Cardiac fibroblast (primary cell): ENCODE results near the gene CNGA3.

Experiments used
- DNase-seq, 2 donors: peaks; one replicate each; pipeline versions ENCODE4 v3.0.0 to v3.0.0-alpha.2; 2010; ENCODE audit warnings: low read depth in 2 of 2
- H3K4me3 ChIP-seq, 2 donors: replicated peaks in 1 of 2; 1 replicate in 1 of 2; 2 replicates in 1 of 2; pipeline ENCODE4 v1.5.1; 2011; ENCODE audit warnings: low read depth in 2 of 2, low read length in 2 of 2, mild to moderate bottlenecking in 2 of 2, moderate library complexity in 1 of 2
- TF ChIP-seq, protein P1 (sequence below): IDR thresholded peaks from one replicate; pipeline ENCODE4 v1.5.1; 2011; ENCODE audit warnings: low read depth, mild to moderate bottlenecking, low read length, inconsistent platforms

Gene CNGA3

DNA sequence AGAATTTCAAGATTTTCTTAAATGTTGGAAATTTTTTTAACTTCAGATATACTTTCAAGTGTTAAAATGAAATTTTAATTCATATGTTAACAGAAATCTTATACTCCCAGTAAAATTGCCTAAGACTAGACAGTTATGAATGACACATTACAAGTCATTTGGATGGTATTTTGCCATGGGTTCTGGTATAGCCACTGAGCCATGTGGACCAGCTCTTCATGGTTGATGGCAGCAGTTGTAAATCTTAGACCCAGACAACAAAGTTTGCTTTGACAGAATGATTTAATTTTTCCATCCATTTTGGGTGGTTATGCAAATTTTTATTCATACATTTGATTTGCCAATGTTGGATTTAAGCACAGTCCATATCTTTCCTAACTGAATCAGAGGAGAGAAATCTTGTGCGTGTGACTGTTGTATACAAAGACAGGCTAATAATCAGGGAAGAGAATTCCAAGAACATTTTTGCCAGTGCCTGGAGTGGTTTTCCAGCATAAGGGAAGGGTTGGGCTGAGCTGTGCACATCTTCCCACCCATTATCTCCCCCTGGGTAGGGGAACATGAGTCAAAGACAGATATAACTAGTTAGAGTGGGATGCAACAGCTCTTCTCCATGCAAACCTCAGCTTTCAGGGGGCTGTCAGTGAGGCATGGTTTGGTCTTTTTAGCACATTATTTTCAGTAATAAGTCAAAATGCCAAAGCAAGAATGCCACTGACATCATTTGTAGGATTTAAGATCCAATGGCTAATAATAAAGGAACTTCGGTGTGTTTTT lies 70.3 kb downstream of the CNGA3 start:
- H3K4me3 ChIP-seq = no peak overlapping the region
- TF ChIP-seq, protein P1, sequence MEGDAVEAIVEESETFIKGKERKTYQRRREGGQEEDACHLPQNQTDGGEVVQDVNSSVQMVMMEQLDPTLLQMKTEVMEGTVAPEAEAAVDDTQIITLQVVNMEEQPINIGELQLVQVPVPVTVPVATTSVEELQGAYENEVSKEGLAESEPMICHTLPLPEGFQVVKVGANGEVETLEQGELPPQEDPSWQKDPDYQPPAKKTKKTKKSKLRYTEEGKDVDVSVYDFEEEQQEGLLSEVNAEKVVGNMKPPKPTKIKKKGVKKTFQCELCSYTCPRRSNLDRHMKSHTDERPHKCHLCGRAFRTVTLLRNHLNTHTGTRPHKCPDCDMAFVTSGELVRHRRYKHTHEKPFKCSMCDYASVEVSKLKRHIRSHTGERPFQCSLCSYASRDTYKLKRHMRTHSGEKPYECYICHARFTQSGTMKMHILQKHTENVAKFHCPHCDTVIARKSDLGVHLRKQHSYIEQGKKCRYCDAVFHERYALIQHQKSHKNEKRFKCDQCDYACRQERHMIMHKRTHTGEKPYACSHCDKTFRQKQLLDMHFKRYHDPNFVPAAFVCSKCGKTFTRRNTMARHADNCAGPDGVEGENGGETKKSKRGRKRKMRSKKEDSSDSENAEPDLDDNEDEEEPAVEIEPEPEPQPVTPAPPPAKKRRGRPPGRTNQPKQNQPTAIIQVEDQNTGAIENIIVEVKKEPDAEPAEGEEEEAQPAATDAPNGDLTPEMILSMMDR = no peak
- no peak for DNase-seq

DNA sequence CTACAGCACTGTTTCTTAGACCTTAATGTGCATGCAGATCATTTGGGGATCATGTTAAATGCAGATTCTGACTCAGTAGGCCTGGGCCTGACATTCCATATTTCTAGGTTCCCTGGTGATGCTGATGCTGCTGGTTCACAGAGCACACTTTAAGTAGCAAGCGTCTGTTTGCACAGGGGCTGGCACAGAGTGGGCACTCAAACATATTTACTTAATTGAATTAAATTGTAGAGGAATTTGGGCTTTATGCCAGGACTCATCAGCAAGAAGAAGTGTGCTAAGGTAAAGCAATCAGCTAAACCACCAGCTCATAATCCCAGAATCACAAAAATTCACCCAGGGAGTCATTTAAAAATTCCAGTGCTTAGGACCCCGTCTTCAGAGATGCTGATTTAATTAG lies 73.3 kb downstream of the CNGA3 start:
- TF ChIP-seq, protein P1 = no peak
- H3K4me3 ChIP-seq = no peak overlapping the region
- no peak for DNase-seq

DNA sequence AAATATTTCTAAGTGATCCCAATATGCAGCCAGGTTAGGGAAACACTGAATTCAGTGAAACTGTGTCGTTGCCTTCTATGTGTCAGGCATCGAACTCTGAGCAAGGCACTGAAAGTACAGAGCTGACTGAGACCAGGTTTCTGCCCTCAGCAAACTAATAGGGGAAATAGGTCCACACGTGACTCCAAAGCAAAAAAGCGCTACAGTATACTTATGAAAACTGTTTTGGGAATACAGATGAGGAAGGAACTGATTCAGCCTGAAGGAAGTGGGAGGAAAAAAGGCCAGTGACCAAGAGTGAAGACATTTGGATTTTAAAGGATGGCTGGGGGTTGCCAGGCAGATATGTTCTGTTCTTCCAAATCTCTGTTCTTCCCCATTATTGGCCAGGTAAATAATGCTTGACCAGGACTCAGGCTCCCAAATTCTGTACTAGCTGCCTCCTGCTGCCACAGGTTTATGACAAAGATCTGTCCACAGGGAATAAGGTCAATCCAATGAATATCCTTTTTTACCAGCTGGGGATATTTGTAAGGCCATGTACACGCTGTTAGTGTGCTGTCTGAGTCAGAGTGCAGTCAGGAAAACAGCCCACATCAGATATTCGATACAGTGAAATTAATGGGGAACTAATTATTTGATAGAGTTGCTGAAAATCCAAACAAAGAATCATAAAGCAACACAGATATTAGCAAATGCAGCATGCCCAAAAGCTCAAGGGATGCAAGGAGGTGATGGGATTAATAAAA lies 73.9 kb downstream of the CNGA3 start:
- TF ChIP-seq, protein P1 = no peak
- peak; percentile 10 to 24 for DNase-seq
- no peak overlapping the region for H3K4me3 ChIP-seq

DNA sequence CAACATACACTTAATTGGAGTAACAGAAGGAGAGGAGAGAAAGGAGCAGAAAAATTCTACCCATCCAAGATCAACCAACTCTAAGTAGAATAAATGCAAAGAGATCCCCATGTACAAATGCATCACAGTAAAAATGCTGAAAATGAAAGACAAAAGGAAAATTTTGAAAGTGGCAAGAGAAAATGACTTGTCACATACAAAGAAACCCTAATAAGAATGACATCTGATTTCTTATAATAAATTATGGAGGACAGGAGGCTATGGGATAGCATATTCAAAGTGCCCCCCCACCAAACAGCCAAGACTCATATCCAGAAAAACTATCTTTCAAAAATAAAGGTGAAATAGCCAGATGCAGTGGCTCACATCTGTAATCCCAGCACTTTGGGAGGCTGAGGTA lies 76.2 kb downstream of the CNGA3 start:
- DNase-seq = no peak
- TF ChIP-seq, protein P1 = no peak
- no peak overlapping the region for H3K4me3 ChIP-seq

DNA sequence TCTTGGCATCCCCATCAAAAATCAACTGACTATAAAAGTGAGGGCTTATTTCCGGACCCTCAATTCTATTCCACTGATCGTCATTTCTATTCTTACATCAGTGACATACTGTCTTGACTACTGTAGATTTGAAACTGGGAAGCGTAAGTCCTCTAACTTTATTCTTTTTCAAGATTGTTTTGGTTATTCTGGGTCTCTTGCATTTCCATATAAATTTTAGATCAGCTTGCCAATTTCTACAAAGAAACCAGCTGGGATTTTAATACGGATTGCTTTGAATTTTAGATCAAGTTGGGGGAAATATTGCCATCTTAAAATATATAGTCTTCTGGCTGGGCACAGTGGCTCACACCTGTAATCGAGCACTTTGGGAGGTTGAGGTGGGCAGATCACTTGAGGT lies 80.5 kb downstream of the CNGA3 start:
- H3K4me3 ChIP-seq = no peak overlapping the region
- TF ChIP-seq, protein P1 = no peak
- DNase-seq = no peak

DNA sequence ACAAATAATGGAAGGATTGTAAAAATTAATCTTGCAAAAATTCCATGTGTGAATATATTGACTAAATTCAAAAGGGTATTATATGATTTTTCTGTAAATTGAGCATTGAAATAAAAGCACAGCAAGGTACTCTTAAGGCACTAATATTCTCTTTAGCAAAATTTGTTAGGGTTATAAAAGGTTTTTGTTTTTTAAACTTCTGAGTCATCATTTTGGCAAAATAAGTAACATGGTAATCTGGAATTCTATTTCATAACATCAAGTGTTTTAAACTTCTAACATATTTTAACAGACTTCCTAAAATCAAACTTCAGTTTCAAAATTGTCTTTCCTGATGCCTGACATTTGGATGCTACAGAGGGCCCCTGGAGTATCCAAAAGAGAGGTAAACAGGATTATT lies 85.9 kb downstream of the CNGA3 start:
- H3K4me3 ChIP-seq = no peak overlapping the region
- DNase-seq = no peak
- TF ChIP-seq, protein P1 = no peak
